ENCODE results near the gene CYP51A1.

CYP51A1 gene

GRCh38 chr7:92131764-92132330 lies 2.4 kb downstream of the CYP51A1 start:
- H3K4me3 ChIP-seq (ENCODE audit: low read length), result peak overlapping the region; percentile 90
- peak overlapping the region; percentile 21; the same call in 1 of the 2 replicates for H3K9ac ChIP-seq (ENCODE audit: low read length)
- no peak for TF ChIP-seq EZH2phosphoT487 (IDR thresholded peaks at IDR 0.05; ENCODE audit: low read depth)
- no peak for TF ChIP-seq CTCF (IDR thresholded peaks at IDR 0.05; ENCODE audit: low read depth, low read length)
- no peak overlapping the region for H2AFZ ChIP-seq (ENCODE audit: low read depth, low read length)
- no peaks in the 10 kb centered on the region for H3K9me3 ChIP-seq (ENCODE audit: insufficient read depth, low read length)
- H3K27me3 ChIP-seq (ENCODE audit: low read depth, low read length), result no peaks in the 10 kb centered on the region
- H4K20me1 ChIP-seq (ENCODE audit: insufficient read depth, low read length), result peaks cover 43% of the 10 kb centered on the region
- peak overlapping the region; percentile 94 for H3K4me2 ChIP-seq (ENCODE audit: low read length)
- peak overlapping the region; percentile 30 for H3K27ac ChIP-seq (ENCODE audit: low read length)
- peaks cover 63% of the 10 kb centered on the region for H3K79me2 ChIP-seq (ENCODE audit: low read length)
- H3K4me1 ChIP-seq (ENCODE audit: low read length), result peaks cover 32% of the 10 kb centered on the region
- H3K36me3 ChIP-seq (replicated peaks; ENCODE audit: low read depth, low read length), result peaks cover 44% of the 10 kb centered on the region

DNA sequence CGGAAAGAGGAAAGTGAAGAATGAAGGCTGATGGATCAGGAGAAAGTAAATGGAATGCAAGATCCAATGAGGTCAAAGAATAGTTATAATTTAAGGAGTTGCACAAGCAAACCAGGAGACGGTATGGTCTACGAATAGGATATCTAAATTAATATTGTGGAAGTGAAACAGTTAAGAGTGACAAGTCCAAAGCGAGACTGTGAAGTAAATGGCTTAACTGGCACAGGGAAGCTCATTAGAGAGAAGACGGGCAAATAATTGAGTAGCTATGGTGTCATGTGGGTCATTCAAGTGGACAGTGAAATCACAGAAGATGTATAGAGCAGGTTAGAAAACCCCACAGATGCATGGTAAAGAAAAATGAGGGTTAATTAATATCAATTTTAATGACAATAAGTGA lies 3.2 kb downstream of the CYP51A1 start:
- Histone ChIP-seq H3K4me1 (ENCODE audit: low read length) (peaks cover 32% of the 10 kb centered on the region), H3K36me3 (replicated peaks; ENCODE audit: low read depth, low read length) (peaks cover 52% of the 10 kb centered on the region), H2AFZ (ENCODE audit: low read depth, low read length) (no peak overlapping the region), H4K20me1 (ENCODE audit: insufficient read depth, low read length) (peaks cover 47% of the 10 kb centered on the region), H3K79me2 (ENCODE audit: low read length) (peaks cover 66% of the 10 kb centered on the region), H3K9me3 (ENCODE audit: insufficient read depth, low read length) (no peaks in the 10 kb centered on the region), H3K27ac (ENCODE audit: low read length) (peak overlapping the region; percentile 30), H3K4me3 (ENCODE audit: low read length) (0 out of 2 replicates have a peak overlapping the region, but pooled peaks have one; percentile 90), H3K9ac (ENCODE audit: low read length) (no peak overlapping the region), H3K27me3 (ENCODE audit: low read depth, low read length) (no peaks in the 10 kb centered on the region), H3K4me2 (ENCODE audit: low read length) (peak overlapping the region; percentile 94)
- TF ChIP-seq EZH2phosphoT487 (IDR thresholded peaks at IDR 0.05; ENCODE audit: low read depth) (no peak), CTCF (IDR thresholded peaks at IDR 0.05; ENCODE audit: low read depth, low read length) (no peak)

DNA sequence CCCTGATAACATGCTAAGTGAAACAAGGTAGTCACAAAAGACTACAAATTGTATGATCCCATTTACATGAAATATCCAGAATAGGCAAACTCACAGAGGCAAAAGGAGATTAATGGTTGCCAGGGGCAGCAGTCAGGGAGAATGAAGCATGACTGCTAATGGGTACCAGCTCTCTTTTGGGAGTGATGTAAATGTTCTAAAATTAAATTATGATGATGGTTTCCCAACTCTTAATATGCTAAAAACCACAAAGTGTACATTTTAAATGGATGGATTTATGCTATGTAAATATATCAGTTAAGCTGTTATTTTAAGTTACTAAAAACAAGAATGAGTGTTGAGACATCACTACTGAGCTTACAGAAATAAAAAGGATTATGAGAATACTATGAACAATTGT lies 12.6 kb downstream of the CYP51A1 start:
- no peak overlapping the region for H3K4me3 ChIP-seq (ENCODE audit: low read length)
- H3K27me3 ChIP-seq (ENCODE audit: low read depth, low read length), result no peaks in the 10 kb centered on the region
- peaks cover 83% of the 10 kb centered on the region for H3K36me3 ChIP-seq (replicated peaks; ENCODE audit: low read depth, low read length)
- H3K79me2 ChIP-seq (ENCODE audit: low read length), result peaks cover 65% of the 10 kb centered on the region
- no peaks in the 10 kb centered on the region for H3K4me1 ChIP-seq (ENCODE audit: low read length)
- no peak overlapping the region for H2AFZ ChIP-seq (ENCODE audit: low read depth, low read length)
- H3K9me3 ChIP-seq (ENCODE audit: insufficient read depth, low read length), result no peaks in the 10 kb centered on the region
- H3K27ac ChIP-seq (ENCODE audit: low read length), result no peak overlapping the region
- H4K20me1 ChIP-seq (ENCODE audit: insufficient read depth, low read length), result peaks cover 57% of the 10 kb centered on the region
- TF ChIP-seq CTCF (IDR thresholded peaks at IDR 0.05; ENCODE audit: low read depth, low read length), result no peak
- no peak for TF ChIP-seq EZH2phosphoT487 (IDR thresholded peaks at IDR 0.05; ENCODE audit: low read depth)
- no peak overlapping the region for H3K4me2 ChIP-seq (ENCODE audit: low read length)
- H3K9ac ChIP-seq (ENCODE audit: low read length), result no peak overlapping the region

DNA sequence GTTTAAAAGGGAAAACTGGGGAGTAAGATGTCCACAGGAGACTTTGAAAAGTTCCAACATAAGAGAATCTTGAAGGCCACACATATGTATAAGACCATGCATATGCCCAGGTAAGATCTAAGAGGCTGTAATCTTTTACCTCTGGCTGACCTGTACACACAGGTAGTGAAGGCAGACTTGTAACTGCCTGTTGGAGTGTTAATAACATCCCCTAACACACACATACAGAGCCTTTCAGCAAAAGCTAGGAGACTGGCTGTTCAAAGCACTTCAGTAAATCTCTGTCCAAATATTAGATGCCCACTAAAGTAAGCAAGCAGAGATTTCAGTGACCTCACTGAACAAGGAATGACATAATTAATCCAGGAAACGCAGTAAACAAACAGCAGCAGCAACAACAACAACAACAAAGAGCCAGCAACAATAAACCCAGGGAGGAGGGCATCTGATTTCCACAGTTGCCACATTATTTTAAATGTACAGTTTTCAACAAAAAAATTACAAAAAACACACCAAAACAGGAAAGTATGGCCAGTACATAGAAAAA lies 15.0 kb downstream of the CYP51A1 start:
- no peak for TF ChIP-seq CTCF (IDR thresholded peaks at IDR 0.05; ENCODE audit: low read depth, low read length)
- TF ChIP-seq EZH2phosphoT487 (IDR thresholded peaks at IDR 0.05; ENCODE audit: low read depth), result no peak
- H3K27me3 ChIP-seq (ENCODE audit: low read depth, low read length), result no peaks in the 10 kb centered on the region
- H3K4me1 ChIP-seq (ENCODE audit: low read length), result no peaks in the 10 kb centered on the region
- no peak overlapping the region for H3K4me2 ChIP-seq (ENCODE audit: low read length)
- H3K36me3 ChIP-seq (replicated peaks; ENCODE audit: low read depth, low read length), result peaks cover 91% of the 10 kb centered on the region
- H4K20me1 ChIP-seq (ENCODE audit: insufficient read depth, low read length), result peaks cover 68% of the 10 kb centered on the region
- peaks cover 84% of the 10 kb centered on the region for H3K79me2 ChIP-seq (ENCODE audit: low read length)
- no peak overlapping the region for H3K27ac ChIP-seq (ENCODE audit: low read length)
- H2AFZ ChIP-seq (ENCODE audit: low read depth, low read length), result no peak overlapping the region
- H3K9me3 ChIP-seq (ENCODE audit: insufficient read depth, low read length), result no peaks in the 10 kb centered on the region
- H3K9ac ChIP-seq (ENCODE audit: low read length), result no peak overlapping the region
- no peak overlapping the region for H3K4me3 ChIP-seq (ENCODE audit: low read length)

Measured in OCI-LY3 (cell line).